IPS DF 6.9 (cell line): ENCODE results near the gene GOLGA6L9.
"Not testable (repeated sequence)": the region's sequence is repeated elsewhere in the genome, so short reads cannot be mapped to it uniquely, and the experiment has no call there.

ENCODE experiments used
- DNase-seq: peaks from one replicate; pipeline ENCODE4 v3.0.0-alpha.2; 2013; ENCODE audit warnings: low read depth, low spot score
- H3K27ac ChIP-seq: one replicate; pipeline ENCODE4 v1.5.1; 2013; ENCODE audit warnings: low read length, control low read depth
- H3K27me3 ChIP-seq: 2 replicates; pipeline ENCODE4 v1.6.1; 2013; ENCODE audit warnings: mild to moderate bottlenecking, low read length; ENCODE audit not compliant: control insufficient read depth, insufficient read depth
- H3K36me3 ChIP-seq: 2 replicates; pipeline ENCODE4 v1.6.1; 2013; ENCODE audit warnings: low read length; ENCODE audit not compliant: control insufficient read depth, insufficient read depth
- H3K4me1 ChIP-seq: 2 replicates; pipeline ENCODE4 v1.6.1; 2013; ENCODE audit warnings: low read length; ENCODE audit not compliant: control insufficient read depth, insufficient read depth
- H3K4me3 ChIP-seq: 2 replicates; pipeline ENCODE4 v1.5.1; 2013; ENCODE audit warnings: mild to moderate bottlenecking, low read length
- H3K9me3 ChIP-seq: 2 replicates; pipeline ENCODE4 v1.6.1; 2013; ENCODE audit warnings: low read length, inconsistent platforms; ENCODE audit not compliant: control insufficient read depth, insufficient read depth
- WGBS: extraction: QIAGEN DNeasy Blood & Tissue Kit; methylation state at CpG from one replicate; pipeline ENCODE4 v1.1.7; 2013; ENCODE audit warnings: mixed read lengths, missing lambda C conversion rate; ENCODE audit not compliant: insufficient read length, insufficient coverage; 5-methylcytosine and 5-hydroxymethylcytosine counted together

Gene GOLGA6L9

DNA sequence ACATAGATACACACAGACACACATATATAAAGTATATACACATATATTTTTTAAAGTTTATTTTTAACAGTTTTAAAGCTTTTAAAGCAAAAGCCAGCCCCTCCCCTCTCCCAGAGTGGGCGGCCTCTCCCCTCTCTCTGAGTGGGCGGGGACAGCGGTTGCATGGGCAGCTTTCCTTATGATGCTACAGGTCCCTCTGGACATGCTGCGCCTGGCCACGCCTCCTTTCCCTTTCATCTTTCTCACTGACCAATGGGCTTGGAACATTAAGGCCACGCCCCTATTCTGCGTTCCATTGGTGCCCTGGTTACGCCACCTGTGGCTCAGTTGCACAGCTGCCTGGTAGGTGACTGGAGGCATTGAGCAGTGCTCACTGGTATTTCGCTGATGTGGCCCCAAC, at the start of gene GOLGA6L9:
GOLGA6L9 (plus strand) TSS at position 124 of the 400 bp plus-strand sequence; CDS start at position 388, 264 bp downstream.
- not testable (repeated sequence) for H3K4me3 ChIP-seq, H3K27me3 ChIP-seq, H3K9me3 ChIP-seq, H3K36me3 ChIP-seq, H3K4me1 ChIP-seq, H3K27ac ChIP-seq
- no CpG with 5 or more reads among the region's 9 CpGs for WGBS
- peak; percentile 13 for DNase-seq

- H3K27ac ChIP-seq, H3K27me3 ChIP-seq, H3K9me3 ChIP-seq, DNase-seq, H3K36me3 ChIP-seq, H3K4me1 ChIP-seq, H3K4me3 ChIP-seq: not testable (repeated sequence)
- no CpG with 5 or more reads among the region's 11 CpGs for WGBS
Measured at GRCh38 chr15:82381330-82381955, 48.2 kb upstream of the GOLGA6L9 start.

DNA sequence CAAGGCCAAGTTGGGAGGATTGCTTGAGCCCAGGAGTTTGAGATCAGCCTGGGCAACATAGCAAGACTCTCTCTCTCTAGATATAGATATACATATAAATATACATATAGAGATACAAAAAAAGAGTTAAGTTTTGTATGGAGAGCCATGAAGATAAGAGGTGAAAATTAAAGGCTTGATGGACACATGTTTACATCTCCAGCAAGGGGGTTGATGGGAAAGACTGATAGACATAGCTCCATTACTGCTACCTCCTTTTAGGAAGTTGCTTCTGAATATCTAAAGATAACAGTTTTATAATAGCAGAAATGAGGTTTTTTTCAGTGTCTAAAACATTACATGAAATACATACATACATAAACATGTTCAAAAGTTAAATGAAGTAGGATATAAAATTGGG, 42.4 kb upstream of the GOLGA6L9 start:
- H3K4me1 ChIP-seq, H3K27me3 ChIP-seq, H3K9me3 ChIP-seq, H3K4me3 ChIP-seq, H3K27ac ChIP-seq, H3K36me3 ChIP-seq, DNase-seq: not testable (repeated sequence)

- not testable (repeated sequence) for H3K9me3 ChIP-seq, H3K4me3 ChIP-seq, H3K27me3 ChIP-seq, DNase-seq, H3K4me1 ChIP-seq, H3K36me3 ChIP-seq, H3K27ac ChIP-seq
- WGBS, result no CpG with 5 or more reads among the region's 3 CpGs
Measured at GRCh38 chr15:82390152-82390551, 39.5 kb upstream of the GOLGA6L9 start.

DNA sequence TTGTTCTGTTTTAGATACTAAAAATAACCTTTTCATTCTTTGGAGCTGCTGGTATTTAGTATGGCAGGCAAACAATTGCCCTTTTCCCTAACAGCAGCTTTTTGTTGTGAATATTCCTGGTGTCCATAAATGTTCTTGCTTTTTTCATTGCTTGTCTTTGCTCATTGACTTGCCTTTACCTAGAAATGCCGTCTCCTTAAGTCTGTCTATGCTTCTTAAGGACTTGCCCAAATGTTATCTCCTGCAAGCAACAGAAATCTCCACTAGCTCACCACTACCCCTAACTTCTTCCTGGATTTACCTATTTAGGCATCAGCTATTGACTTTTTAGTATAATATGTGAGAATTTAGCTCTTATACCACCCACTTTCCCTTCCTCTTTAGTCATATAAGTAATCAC, 37.5 kb upstream of the GOLGA6L9 start:
- WGBS, result no CpG with 5 or more reads among the region's 1 CpG
- H3K4me1 ChIP-seq, DNase-seq, H3K4me3 ChIP-seq, H3K9me3 ChIP-seq, H3K27me3 ChIP-seq, H3K27ac ChIP-seq, H3K36me3 ChIP-seq: not testable (repeated sequence)

GRCh38 chr15:82393671-82394070, 35.9 kb upstream of the GOLGA6L9 start:
- no peak for DNase-seq
- no peaks in the 10 kb centered on the region for H3K27me3 ChIP-seq
- no peak overlapping the region for H3K27ac ChIP-seq
- no peaks in the 10 kb centered on the region for H3K9me3 ChIP-seq
- no peaks in the 10 kb centered on the region for H3K36me3 ChIP-seq
- WGBS, result no CpG with 5 or more reads among the region's 4 CpGs
- H3K4me1 ChIP-seq, result no peaks in the 10 kb centered on the region
- no peak overlapping the region for H3K4me3 ChIP-seq

DNA sequence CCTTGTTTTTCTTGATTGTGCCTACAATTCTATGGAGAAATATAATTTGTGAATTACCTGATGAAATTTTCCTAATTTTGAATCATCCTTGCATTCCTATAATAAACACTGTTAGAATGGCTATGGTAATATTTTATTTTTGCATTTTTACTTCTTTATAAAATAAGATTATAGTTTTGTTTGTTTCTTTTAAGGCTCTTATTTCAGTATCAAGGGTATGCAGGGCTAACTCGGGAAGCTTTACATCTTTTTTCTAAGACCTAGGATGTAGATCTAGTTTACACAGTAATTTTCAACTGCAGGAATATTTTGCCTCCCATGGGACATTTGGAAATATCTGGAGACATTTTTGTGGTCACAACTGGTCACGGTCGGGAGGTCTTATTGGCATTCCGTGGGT, 33.8 kb upstream of the GOLGA6L9 start:
- not testable (repeated sequence) for H3K4me1 ChIP-seq, H3K27ac ChIP-seq, H3K27me3 ChIP-seq, H3K9me3 ChIP-seq, H3K4me3 ChIP-seq, H3K36me3 ChIP-seq, DNase-seq
- WGBS, result no CpG with 5 or more reads among the region's 4 CpGs

GRCh38 chr15:82397817-82398216, 31.8 kb upstream of the GOLGA6L9 start:
- Histone ChIP-seq H3K4me3 (no peak overlapping the region), H3K9me3 (no peaks in the 10 kb centered on the region), H3K27ac (no peak overlapping the region), H3K27me3 (no peaks in the 10 kb centered on the region), H3K36me3 (no peaks in the 10 kb centered on the region), H3K4me1 (no peaks in the 10 kb centered on the region)
- DNase-seq, result no peak
- WGBS, result no CpG with 5 or more reads among the region's 3 CpGs

- no peak overlapping the region for H3K4me3 ChIP-seq
- no peak for DNase-seq
- H3K36me3 ChIP-seq, result no peaks in the 10 kb centered on the region
- no peaks in the 10 kb centered on the region for H3K27me3 ChIP-seq
- no peak overlapping the region for H3K27ac ChIP-seq
- no peaks in the 10 kb centered on the region for H3K9me3 ChIP-seq
- H3K4me1 ChIP-seq, result no peaks in the 10 kb centered on the region
- WGBS, result no CpG with 5 or more reads among the region's 1 CpG
Measured at GRCh38 chr15:82398785-82399184, 30.8 kb upstream of the GOLGA6L9 start.

DNA sequence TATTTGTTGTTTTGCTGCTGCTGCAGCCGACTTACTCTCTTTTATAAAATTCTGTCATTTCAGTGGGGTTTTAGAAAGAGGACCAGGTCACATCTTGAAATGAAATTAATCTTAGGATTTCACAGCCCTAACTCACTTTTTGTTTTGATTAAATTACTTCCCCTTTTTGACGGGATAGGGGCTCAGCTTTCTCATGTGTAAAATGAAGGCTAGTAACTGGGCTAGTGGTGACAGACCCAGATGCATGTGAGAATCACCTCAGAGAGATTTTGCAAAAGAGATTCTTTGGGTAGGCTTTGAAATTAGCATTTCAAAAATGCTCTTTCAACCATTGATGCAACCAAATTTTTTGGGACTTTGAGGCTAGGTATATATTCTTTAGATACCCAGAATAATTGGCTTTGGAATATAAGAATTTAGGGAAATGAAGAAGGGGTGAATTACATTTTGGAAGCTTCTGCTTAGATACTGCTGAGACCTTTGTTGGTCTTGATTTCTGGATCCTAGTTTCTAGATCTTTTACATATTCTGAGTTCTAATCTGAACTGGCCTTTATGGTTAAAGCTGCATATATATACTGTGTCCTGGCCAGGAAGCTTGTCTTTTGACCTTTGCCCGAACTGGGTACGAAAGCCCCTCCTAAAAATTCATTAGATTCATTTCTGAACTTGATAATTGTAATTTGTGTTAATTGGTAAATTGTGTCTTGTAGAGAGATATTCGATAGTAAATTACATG, 30.1 kb upstream of the GOLGA6L9 start:
- H3K9me3 ChIP-seq, H3K27ac ChIP-seq, H3K27me3 ChIP-seq, H3K36me3 ChIP-seq, H3K4me3 ChIP-seq, DNase-seq, H3K4me1 ChIP-seq: not testable (repeated sequence)
- WGBS, result 100% methylated on average over 1 of the region's 5 CpGs

DNA sequence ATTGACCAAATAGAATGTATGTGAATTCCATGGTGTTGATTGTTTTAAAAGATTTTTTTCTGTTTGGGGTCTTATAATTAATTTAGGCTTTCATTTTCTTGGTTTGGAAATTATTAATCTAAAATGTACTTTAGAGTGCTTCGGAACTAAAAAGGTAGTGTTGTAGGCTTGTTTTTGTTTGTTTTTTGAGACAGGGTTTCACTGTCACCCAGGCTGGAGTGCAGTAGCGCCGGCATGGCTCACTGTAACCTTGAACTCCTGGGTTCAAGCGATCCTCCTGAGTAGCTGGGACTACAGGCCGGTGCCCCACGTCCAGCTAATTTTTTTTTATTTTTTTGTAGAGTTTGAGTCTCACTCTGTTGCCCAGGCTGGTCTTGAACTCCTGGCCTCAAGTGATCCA, 27.7 kb upstream of the GOLGA6L9 start:
- not testable (repeated sequence) for H3K27me3 ChIP-seq, H3K4me3 ChIP-seq, DNase-seq, H3K9me3 ChIP-seq, H3K4me1 ChIP-seq, H3K36me3 ChIP-seq, H3K27ac ChIP-seq
- no CpG with 5 or more reads among the region's 6 CpGs for WGBS
